HT-29 (cell line): ENCODE measurements around the gene TRIO. TPM values are rescaled to one million over a fixed set of nuclear protein-coding genes. Genes with fewer than 3 reads are reported as not detected.
"Not testable (repeated sequence)": the region's sequence is repeated elsewhere in the genome, so short reads cannot be mapped to it uniquely, and the experiment has no call there.

Source experiments
- DNase-seq: peaks from one replicate; pipeline ENCODE4 v3.0.0-alpha.2; 2015; ENCODE audit warnings: low spot score
- total RNA-seq: library from RNA; depleted of rRNA; stranded (reverse); fragments of >200 nt; shearing (Covaris generic); gene quantifications from 2 replicates; pipeline ENCODE4 v1.2.3, GENCODE V29; 2014

TRIO gene
- total RNA-seq, 1 experiment from 2014 or later = 104 TPM

- DNase-seq = no peak
Observed at GRCh38 chr5:14429101-14430050, 286.2 kb downstream of the TRIO start.

GRCh38 chr5:14431534-14431933 lies 288.4 kb downstream of the TRIO start:
- no peak for DNase-seq

GRCh38 chr5:14432931-14433589 lies 289.9 kb downstream of the TRIO start:
- DNase-seq = no peak

GRCh38 chr5:14435481-14435880 lies 292.3 kb downstream of the TRIO start:
- DNase-seq = no peak

GRCh38 chr5:14436122-14436521 lies 293.0 kb downstream of the TRIO start:
- DNase-seq = not testable (repeated sequence)

GRCh38 chr5:14436801-14437542 lies 293.8 kb downstream of the TRIO start:
- no peak for DNase-seq

GRCh38 chr5:14438195-14438606 lies 295.1 kb downstream of the TRIO start:
- DNase-seq = no peak

- no peak for DNase-seq
Observed at GRCh38 chr5:14439087-14439871, 296.1 kb downstream of the TRIO start.

GRCh38 chr5:14440223-14440581 lies 297.1 kb downstream of the TRIO start:
- no peak for DNase-seq

GRCh38 chr5:14440582-14441431 lies 297.7 kb downstream of the TRIO start:
- DNase-seq = no peak

- no peak for DNase-seq
Observed at GRCh38 chr5:14441641-14442040, 298.5 kb downstream of the TRIO start.

- DNase-seq = no peak
Observed at GRCh38 chr5:14442536-14442935, 299.4 kb downstream of the TRIO start.

- no peak for DNase-seq
Observed at GRCh38 chr5:14443671-14444093, 300.5 kb downstream of the TRIO start.

- no peak for DNase-seq
Observed at GRCh38 chr5:14444161-14444560, 301.0 kb downstream of the TRIO start.

GRCh38 chr5:14445013-14445412 lies 301.9 kb downstream of the TRIO start:
- DNase-seq = no peak

GRCh38 chr5:14445576-14446290 lies 302.6 kb downstream of the TRIO start:
- no peak for DNase-seq

GRCh38 chr5:14447958-14448911 lies 305.1 kb downstream of the TRIO start:
- no peak for DNase-seq

- no peak for DNase-seq
Observed at GRCh38 chr5:14449052-14449661, 306.0 kb downstream of the TRIO start.
